Measurements from ENCODE around the gene FBLN1.
"Not testable (repeated sequence)": the region's sequence is repeated elsewhere in the genome, so short reads cannot be mapped to it uniquely, and the experiment has no call there.

FBLN1 gene

GRCh38 chr22:45549762-45550378 lies 47.2 kb downstream of the FBLN1 start:
- no peak overlapping the region for H3K4me3 Mint-ChIP-seq
- no peaks in the 10 kb centered on the region for H3K4me1 Mint-ChIP-seq (ENCODE audit: low read depth)
- H3K27me3 Mint-ChIP-seq (ENCODE audit: low read depth) = no peaks in the 10 kb centered on the region
- no peaks in the 10 kb centered on the region for H3K36me3 Mint-ChIP-seq (ENCODE audit: low read depth)
- H3K27ac Mint-ChIP-seq = no peak overlapping the region
- H3K9me3 Mint-ChIP-seq = no peaks in the 10 kb centered on the region

DNA sequence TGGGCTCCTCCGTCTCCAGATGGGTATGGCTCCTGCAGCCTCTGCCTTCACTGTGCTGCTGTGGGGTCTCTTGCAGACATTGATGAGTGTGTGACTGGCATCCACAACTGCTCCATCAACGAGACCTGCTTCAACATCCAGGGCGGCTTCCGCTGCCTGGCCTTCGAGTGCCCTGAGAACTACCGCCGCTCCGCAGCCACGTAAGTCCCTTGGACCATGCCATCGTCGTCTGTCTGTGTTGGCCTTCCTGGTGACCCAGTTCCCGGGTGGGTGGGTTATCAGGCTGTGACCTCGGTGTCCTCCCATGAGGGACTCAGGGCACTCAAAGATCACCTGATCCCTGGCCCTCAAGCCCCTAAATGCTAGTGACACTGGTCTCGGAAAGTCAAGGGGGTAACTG lies 47.7 kb downstream of the FBLN1 start:
- Mint-ChIP-seq H3K4me1 (ENCODE audit: low read depth) (no peaks in the 10 kb centered on the region), H3K9me3 (no peaks in the 10 kb centered on the region), H3K36me3 (ENCODE audit: low read depth) (no peaks in the 10 kb centered on the region), H3K27me3 (ENCODE audit: low read depth) (no peaks in the 10 kb centered on the region), H3K4me3 (no peak overlapping the region), H3K27ac (no peak overlapping the region)

DNA sequence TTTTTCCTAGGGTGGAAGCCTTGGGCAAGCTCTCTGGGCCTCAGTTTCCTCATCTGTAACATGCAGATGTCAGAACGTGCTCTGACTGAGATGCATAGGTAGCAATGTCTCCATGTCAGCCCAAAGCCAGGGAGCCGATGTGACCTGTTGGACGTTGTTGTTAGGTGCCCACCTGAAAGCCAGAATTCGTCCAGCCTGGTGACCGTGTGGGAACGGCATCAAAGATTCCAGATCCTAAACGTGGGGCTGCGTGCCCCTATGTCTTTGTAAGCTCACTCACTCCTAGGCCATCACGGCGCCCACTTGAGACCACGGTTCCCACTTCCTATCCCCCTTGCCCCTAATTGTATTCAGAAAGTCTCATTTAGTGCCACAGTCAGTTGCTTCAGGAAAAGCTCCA lies 48.2 kb downstream of the FBLN1 start:
- no peaks in the 10 kb centered on the region for H3K9me3 Mint-ChIP-seq
- no peak overlapping the region for H3K27ac Mint-ChIP-seq
- H3K27me3 Mint-ChIP-seq (ENCODE audit: low read depth) = no peaks in the 10 kb centered on the region
- H3K36me3 Mint-ChIP-seq (ENCODE audit: low read depth) = no peaks in the 10 kb centered on the region
- H3K4me3 Mint-ChIP-seq = no peak overlapping the region
- H3K4me1 Mint-ChIP-seq (ENCODE audit: low read depth) = no peaks in the 10 kb centered on the region

- Mint-ChIP-seq H3K4me1 (ENCODE audit: low read depth) (no peaks in the 10 kb centered on the region), H3K27ac (no peak overlapping the region), H3K9me3 (no peaks in the 10 kb centered on the region), H3K36me3 (ENCODE audit: low read depth) (no peaks in the 10 kb centered on the region), H3K27me3 (ENCODE audit: low read depth) (no peaks in the 10 kb centered on the region), H3K4me3 (no peak overlapping the region)
These were observed 48.8 kb downstream of the FBLN1 start for GRCh38 chr22:45551310-45552016.

DNA sequence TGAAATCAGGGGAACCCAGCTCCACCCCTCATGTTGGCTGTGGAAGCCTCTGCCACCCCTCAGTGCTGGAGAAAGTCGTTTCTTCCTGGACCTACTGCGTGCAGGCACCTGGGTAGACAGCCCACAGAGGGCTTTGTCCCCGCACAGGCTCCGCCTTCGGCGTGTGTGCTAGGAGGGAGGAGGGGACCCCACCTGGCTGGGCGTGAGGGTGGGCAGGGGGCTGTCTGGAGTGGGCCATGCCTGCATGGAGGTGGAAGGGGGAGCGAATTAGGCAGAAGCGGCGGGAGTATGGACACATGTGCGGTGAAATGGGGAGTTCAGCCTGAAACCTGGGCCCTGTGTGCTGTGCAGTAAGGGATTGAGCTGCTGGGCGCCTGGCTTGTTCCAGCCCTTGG lies 49.3 kb downstream of the FBLN1 start:
- H3K27me3 Mint-ChIP-seq (ENCODE audit: low read depth) = no peaks in the 10 kb centered on the region
- no peaks in the 10 kb centered on the region for H3K9me3 Mint-ChIP-seq
- H3K4me3 Mint-ChIP-seq = no peak overlapping the region
- no peaks in the 10 kb centered on the region for H3K36me3 Mint-ChIP-seq (ENCODE audit: low read depth)
- H3K4me1 Mint-ChIP-seq (ENCODE audit: low read depth) = no peaks in the 10 kb centered on the region
- no peak overlapping the region for H3K27ac Mint-ChIP-seq

- Mint-ChIP-seq H3K4me3 (no peak overlapping the region), H3K9me3 (no peaks in the 10 kb centered on the region), H3K27me3 (ENCODE audit: low read depth) (no peaks in the 10 kb centered on the region), H3K4me1 (ENCODE audit: low read depth) (no peaks in the 10 kb centered on the region), H3K27ac (no peak overlapping the region), H3K36me3 (ENCODE audit: low read depth) (no peaks in the 10 kb centered on the region)
These were observed 50.1 kb downstream of the FBLN1 start for GRCh38 chr22:45552580-45553350.

GRCh38 chr22:45553351-45554039 lies 50.8 kb downstream of the FBLN1 start:
- no peaks in the 10 kb centered on the region for H3K4me1 Mint-ChIP-seq (ENCODE audit: low read depth)
- no peaks in the 10 kb centered on the region for H3K36me3 Mint-ChIP-seq (ENCODE audit: low read depth)
- H3K27ac Mint-ChIP-seq = no peak overlapping the region
- no peak overlapping the region for H3K4me3 Mint-ChIP-seq
- H3K9me3 Mint-ChIP-seq = no peaks in the 10 kb centered on the region
- no peaks in the 10 kb centered on the region for H3K27me3 Mint-ChIP-seq (ENCODE audit: low read depth)

DNA sequence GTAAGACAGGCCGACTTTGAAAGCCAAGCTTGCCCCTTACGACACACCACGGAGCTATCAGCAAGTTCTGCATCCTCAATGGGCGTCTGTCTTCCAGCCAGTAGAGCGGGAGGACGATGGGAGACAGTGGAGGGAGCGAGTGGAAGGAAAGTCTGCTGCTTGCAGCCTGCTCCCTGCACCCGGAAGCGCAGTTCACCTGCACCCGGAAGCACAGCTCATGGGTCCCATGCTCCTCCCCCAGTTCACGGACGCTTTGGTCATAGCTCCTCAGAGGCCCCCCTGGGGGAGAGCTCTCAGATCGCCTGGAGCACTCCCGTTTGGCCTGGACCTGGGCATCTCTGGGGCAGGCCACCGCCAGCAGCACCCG lies 51.3 kb downstream of the FBLN1 start:
- Mint-ChIP-seq H3K9me3 (no peaks in the 10 kb centered on the region), H3K4me3 (no peak overlapping the region), H3K27me3 (ENCODE audit: low read depth) (no peaks in the 10 kb centered on the region), H3K27ac (no peak overlapping the region), H3K4me1 (ENCODE audit: low read depth) (no peaks in the 10 kb centered on the region), H3K36me3 (ENCODE audit: low read depth) (no peaks in the 10 kb centered on the region)

- Mint-ChIP-seq H3K36me3 (ENCODE audit: low read depth) (no peaks in the 10 kb centered on the region), H3K4me1 (ENCODE audit: low read depth) (no peaks in the 10 kb centered on the region), H3K4me3 (no peak overlapping the region), H3K27ac (no peak overlapping the region), H3K27me3 (ENCODE audit: low read depth) (no peaks in the 10 kb centered on the region), H3K9me3 (no peaks in the 10 kb centered on the region)
These were observed 52.2 kb downstream of the FBLN1 start for GRCh38 chr22:45554861-45555260.

GRCh38 chr22:45557926-45558325 lies 55.2 kb downstream of the FBLN1 start:
- not testable (repeated sequence) for H3K4me3 Mint-ChIP-seq; H3K27ac Mint-ChIP-seq; H3K27me3 Mint-ChIP-seq (ENCODE audit: low read depth); H3K9me3 Mint-ChIP-seq; H3K4me1 Mint-ChIP-seq (ENCODE audit: low read depth); H3K36me3 Mint-ChIP-seq (ENCODE audit: low read depth)

GRCh38 chr22:45560092-45560491 lies 57.4 kb downstream of the FBLN1 start:
- H3K9me3 Mint-ChIP-seq; H3K36me3 Mint-ChIP-seq (ENCODE audit: low read depth); H3K4me3 Mint-ChIP-seq; H3K4me1 Mint-ChIP-seq (ENCODE audit: low read depth); H3K27me3 Mint-ChIP-seq (ENCODE audit: low read depth); H3K27ac Mint-ChIP-seq: not testable (repeated sequence)

DNA sequence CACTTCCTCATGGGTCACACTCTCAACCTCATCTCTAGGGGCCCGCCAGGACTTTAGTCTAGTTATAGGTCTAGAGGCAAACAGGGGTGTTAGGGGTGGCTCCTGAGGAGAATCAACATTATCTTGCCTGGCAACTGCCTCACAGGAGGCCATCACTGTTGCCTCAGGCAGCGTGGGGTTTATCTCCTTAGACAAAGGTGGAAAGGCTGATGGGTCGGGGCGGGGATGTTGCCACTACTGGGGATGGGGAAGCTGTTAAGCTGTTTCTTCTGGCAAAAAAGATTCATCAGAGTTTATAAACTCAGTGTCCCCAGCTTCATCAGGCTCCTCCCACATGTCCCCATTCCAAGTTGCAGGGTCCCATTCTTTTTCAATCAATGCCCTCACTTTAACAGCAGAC lies 58.1 kb downstream of the FBLN1 start:
- H3K4me1 Mint-ChIP-seq (ENCODE audit: low read depth); H3K36me3 Mint-ChIP-seq (ENCODE audit: low read depth); H3K27me3 Mint-ChIP-seq (ENCODE audit: low read depth); H3K4me3 Mint-ChIP-seq; H3K9me3 Mint-ChIP-seq; H3K27ac Mint-ChIP-seq: not testable (repeated sequence)

DNA sequence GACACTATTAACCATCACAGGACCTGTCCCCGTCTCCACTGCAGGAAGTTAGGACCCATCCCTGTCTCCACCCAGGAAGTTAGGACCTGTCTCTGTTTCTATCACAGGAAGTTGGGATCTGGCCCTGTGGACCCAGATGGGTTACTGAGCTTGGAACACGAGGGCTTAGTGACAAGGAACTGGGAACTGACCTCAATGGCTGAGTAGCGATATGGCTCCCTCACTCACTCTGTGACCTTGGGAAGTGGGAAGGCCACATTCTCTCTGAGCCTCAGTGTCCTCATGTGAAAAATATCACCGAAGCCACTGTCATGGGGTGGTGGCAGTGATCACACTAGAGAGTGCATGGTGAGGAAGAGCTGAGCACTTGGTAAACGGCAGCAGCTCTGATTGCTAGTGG lies 59.4 kb downstream of the FBLN1 start:
- Mint-ChIP-seq H3K4me1 (ENCODE audit: low read depth) (no peaks in the 10 kb centered on the region), H3K27me3 (ENCODE audit: low read depth) (no peaks in the 10 kb centered on the region), H3K27ac (no peak overlapping the region), H3K36me3 (ENCODE audit: low read depth) (no peaks in the 10 kb centered on the region), H3K4me3 (no peak overlapping the region), H3K9me3 (peaks cover 7% of the 10 kb centered on the region)

- Mint-ChIP-seq H3K27me3 (ENCODE audit: low read depth) (no peaks in the 10 kb centered on the region), H3K4me3 (no peak overlapping the region), H3K36me3 (ENCODE audit: low read depth) (no peaks in the 10 kb centered on the region), H3K4me1 (ENCODE audit: low read depth) (no peaks in the 10 kb centered on the region), H3K27ac (no peak overlapping the region), H3K9me3 (peaks cover 7% of the 10 kb centered on the region)
These were observed 60.1 kb downstream of the FBLN1 start for GRCh38 chr22:45562537-45563361.
